GM21786 (cell line): Measurements from ENCODE around the gene CARS2.
"Not testable (repeated sequence)": the region's sequence is repeated elsewhere in the genome, so short reads cannot be mapped to it uniquely, and the experiment has no call there.

ENCODE experiments used
- ATAC-seq: cut with Tn5 transposase; IDR thresholded peaks from one replicate; pipeline ENCODE4 v1.9.1; 2021; ENCODE audit not compliant: unreplicated experiment

CARS2 gene, protein sequence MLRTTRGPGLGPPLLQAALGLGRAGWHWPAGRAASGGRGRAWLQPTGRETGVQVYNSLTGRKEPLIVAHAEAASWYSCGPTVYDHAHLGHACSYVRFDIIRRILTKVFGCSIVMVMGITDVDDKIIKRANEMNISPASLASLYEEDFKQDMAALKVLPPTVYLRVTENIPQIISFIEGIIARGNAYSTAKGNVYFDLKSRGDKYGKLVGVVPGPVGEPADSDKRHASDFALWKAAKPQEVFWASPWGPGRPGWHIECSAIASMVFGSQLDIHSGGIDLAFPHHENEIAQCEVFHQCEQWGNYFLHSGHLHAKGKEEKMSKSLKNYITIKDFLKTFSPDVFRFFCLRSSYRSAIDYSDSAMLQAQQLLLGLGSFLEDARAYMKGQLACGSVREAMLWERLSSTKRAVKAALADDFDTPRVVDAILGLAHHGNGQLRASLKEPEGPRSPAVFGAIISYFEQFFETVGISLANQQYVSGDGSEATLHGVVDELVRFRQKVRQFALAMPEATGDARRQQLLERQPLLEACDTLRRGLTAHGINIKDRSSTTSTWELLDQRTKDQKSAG

DNA sequence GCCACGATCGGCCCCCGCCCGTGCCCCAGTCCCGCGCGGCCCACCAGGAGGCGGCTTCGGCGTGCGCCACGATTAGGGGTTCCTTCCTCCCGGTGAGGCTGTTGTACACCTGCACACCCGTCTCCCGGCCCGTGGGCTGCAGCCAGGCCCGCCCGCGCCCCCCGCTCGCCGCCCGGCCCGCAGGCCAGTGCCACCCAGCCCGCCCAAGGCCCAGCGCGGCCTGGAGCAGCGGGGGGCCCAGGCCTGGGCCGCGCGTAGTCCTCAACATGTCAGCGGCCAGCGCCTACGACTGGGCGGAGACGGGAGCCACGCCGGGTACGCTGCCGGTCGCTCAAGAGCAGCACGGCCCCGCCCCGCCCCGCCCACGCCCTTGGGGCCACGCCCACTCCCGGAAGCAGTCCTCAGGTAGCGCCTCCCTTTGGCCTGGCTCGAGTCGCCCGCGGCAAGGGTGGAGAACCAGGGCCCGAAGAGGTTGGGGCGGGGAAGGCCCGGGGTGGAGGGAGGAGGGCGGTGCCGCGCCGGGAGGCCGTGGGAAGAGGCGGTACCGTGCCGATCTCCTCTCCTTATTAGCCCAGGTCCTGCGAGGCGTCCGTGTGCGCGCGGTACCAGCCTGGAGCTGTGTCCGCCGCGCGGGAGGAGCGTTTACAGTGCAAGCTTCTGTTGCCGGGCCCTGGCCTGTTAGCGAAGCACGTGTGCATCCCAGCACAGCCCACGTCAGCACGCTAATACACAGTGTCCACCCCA, at the start of gene CARS2:
Gene CARS2, minus strand, starts transcription at position 291 of the 744 bp plus-strand sequence. Its CDS starts 23 bp downstream, at position 268.
- ATAC-seq: peak; percentile 93

GRCh38 chr13:110748271-110748670, 42.4 kb upstream of the CARS2 start:
- no peak for ATAC-seq

DNA sequence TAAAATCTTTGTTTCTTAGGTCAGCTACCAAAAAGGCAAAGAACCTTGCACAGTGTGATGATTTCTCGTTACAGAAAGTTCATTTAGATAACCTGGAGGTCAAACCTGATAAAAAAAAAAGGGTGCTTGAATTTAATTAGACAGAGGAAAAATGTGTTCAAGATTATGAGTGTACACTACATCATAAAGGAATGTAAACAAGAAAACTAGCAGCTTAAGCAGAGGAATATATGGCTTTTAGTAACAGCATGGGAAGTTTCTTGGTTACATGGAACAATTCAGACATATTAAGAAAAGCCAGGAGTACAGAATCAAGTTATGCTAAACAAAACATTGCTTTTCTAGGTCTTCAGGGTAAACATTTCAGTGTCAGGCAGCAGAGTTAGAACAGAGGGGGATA, 40.5 kb upstream of the CARS2 start:
- no peak for ATAC-seq

- no peak for ATAC-seq
Observed at GRCh38 chr13:110743687-110744086, 37.8 kb upstream of the CARS2 start.

GRCh38 chr13:110737555-110737954, 31.6 kb upstream of the CARS2 start:
- no peak for ATAC-seq

GRCh38 chr13:110734561-110734960, 28.6 kb upstream of the CARS2 start:
- no peak for ATAC-seq

DNA sequence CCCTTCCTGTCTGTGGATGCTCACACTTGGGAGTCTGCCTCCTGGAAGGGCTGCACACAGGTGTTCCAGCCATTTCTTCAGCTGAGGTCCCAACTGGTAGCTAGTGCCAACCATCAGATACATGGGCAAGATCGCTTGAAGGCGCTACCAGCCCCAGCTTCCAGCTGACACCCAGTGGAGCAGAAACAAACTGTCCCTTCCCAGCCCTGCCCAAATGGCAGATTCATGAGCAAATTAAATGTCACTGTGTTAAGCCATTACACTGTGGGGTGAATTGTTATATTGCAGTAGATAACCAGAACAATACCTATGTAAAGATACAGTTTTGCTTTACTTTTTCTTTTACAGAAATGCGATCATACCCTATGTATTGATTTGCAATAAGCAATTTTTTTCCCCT, 25.2 kb upstream of the CARS2 start:
- no peak for ATAC-seq

DNA sequence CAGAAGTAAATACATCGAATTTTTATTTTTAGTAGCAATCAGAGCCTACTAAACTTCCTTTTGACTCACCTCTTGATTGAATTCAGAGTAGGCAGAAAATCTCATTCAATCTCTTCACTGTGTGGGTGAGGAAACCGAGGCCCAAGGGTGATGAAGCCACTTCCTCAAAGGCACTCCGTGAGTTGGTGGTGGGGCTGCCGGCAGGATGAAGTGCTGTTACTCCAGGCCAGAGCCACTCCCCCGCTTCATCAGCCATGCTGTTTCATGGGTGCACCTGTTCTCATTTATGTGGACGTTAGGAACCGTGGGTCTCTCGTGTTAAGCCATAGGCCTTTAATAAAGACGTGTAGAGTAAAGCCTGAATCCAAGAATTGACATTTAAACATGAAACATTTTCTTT, 20.8 kb upstream of the CARS2 start:
- no peak for ATAC-seq

DNA sequence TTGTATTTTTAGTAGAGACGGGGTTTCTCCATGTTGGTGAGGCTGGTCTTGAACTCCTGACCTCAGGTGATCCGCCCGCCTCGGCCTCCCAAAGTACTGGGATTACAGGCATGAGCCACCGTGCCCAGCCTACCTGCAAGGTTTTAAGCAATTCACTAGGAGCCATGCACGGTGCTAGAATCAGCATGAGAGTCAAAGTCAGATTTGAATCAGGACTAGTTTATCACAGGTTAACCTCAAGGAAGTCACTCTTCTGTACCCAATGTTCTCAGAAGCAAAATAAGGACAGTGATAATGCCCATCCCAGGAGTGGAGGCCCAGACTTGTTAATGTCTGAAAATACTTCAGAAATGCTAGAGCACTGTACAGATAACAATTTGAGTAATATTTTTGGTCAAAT, 20.2 kb upstream of the CARS2 start:
- not testable (repeated sequence) for ATAC-seq

GRCh38 chr13:110723598-110723997, 17.7 kb upstream of the CARS2 start:
- ATAC-seq: no peak

DNA sequence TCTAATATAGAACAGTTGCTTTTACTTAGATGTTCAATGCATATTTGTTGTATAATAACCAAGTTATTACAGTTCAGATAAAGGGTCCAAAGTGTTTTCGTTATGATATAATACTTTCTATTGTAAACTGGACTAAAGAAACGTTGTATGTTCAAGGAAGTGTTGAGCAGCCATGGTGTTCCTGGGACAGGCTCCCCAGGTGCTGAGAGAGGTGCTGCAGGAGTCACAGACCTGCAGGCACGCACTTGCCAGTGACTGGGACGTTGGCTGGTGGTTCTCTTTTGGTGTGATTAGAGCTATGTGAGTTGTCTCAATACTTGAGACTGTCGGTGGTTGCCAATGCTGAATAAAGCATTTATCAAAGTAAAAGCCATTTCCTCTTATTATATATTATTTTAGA, 17.1 kb upstream of the CARS2 start:
- ATAC-seq: no peak

- no peak for ATAC-seq
Observed at GRCh38 chr13:110719036-110719710, 13.3 kb upstream of the CARS2 start.

DNA sequence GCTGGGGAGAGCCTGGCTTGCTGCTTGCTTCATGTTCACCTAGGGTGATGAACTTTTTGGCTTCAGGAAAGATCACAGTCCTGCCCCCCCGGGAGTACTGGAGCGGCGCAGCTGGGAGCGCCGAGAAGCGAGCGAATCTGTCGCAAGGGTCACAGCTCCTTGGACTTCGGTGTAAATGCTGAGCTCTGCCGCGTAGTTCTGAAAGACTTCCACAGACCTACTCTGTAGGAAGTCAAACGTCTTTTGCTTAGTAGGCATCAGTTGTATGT, 10.3 kb upstream of the CARS2 start:
- ATAC-seq: no peak

GRCh38 chr13:110715395-110716246, 9.7 kb upstream of the CARS2 start:
- ATAC-seq: peak; percentile 56

- ATAC-seq: no peak
Observed at GRCh38 chr13:110714797-110715394, 9.0 kb upstream of the CARS2 start.

DNA sequence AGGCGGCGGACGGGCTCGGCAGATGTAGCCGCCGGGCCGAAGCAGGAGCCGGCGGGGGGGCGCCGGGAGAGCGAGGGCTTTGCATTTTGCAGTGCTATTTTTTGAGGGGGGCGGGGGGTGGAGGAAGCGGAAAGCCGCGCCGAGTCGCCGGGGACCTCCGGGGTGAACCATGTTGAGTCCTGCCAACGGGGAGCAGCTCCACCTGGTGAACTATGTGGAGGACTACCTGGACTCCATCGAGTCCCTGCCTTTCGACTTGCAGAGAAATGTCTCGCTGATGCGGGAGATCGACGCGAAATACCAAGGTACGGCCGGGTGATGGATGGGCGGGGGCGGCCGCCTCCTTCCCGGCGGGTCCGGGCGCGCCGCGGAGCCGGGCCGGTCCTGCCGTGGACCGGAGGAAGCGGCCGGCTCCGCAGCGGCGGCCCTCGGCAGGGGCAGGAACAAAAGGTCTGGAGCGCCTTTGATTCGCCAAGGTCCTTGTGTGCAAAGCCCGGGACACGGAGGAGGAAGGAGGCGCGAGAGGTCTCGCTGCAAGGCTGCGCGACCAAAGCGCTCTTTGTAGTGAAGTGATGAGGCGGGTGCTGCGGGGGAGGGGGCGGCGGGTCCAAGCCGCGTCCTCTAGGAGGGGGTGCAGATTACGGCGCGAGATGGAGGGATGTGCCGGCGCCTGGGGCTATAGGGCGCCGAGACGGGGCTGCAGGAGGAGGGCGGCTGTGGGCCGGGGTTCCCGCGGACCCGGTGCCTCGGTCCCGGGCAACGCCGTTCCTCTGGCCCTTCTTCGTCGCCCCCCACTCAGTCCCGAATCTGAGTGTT, 8.3 kb upstream of the CARS2 start:
- no peak for ATAC-seq

DNA sequence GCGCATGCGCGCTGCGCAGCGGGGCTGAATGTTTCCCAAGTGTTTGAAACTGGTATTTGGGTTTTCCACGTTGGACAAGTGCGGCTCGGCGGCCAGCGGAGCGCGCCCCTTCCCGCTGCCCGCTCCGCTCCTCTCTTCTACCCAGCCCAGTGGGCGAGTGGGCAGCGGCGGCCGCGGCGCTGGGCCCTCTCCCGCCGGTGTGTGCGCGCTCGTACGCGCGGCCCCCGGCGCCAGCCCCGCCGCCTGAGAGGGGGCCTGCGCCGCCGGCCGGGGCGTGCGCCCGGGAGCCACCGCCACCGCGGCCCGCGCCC, 7.7 kb upstream of the CARS2 start, which contains the start of gene ING1:
Gene ING1, plus strand, starts transcription at position 59 of the 311 bp plus-strand sequence. CDS start 450 bp downstream, outside the sequence.
- ATAC-seq: no peak

GRCh38 chr13:110712849-110713641, 7.1 kb upstream of the CARS2 start:
- peak; percentile 44 for ATAC-seq
